ENCODE results near the gene USH2A. TPM values are rescaled to one million over a fixed set of nuclear protein-coding genes. Genes with fewer than 3 reads are reported as not detected.
A peak's percentile ranks its signal among the peaks of the same experiment; 100 is the strongest.

The USH2A gene
- total and polyA plus RNA-seq, 2 experiments from 2014 or later = 0.24 TPM; not detected in 1

GRCh38 chr1:215669806-215670491 is 753.3 kb downstream of the USH2A start:
- DNase-seq (ENCODE audit: low read depth in 1 of 2, low spot score in 1 of 2) = no peak
- Histone ChIP-seq H3K4me1 (ENCODE audit: low read depth) (no peaks in the 10 kb centered on the region), H3K27ac (no peak overlapping the region), H3K9me3 (ENCODE audit: low read depth) (no peaks in the 10 kb centered on the region), H3K4me3 (no peak overlapping the region), H3K27me3 (no peaks in the 10 kb centered on the region), H3K36me3 (no peaks in the 10 kb centered on the region)
- TF ChIP-seq CTCF (IDR thresholded peaks at IDR 0.05; ENCODE audit: low read depth, low read length) = no peak

- Histone ChIP-seq H3K4me3 (no peak overlapping the region), H3K27me3 (no peaks in the 10 kb centered on the region), H3K9me3 (ENCODE audit: low read depth) (no peaks in the 10 kb centered on the region), H3K27ac (no peak overlapping the region), H3K4me1 (ENCODE audit: low read depth) (no peaks in the 10 kb centered on the region), H3K36me3 (no peaks in the 10 kb centered on the region)
- TF ChIP-seq CTCF (IDR thresholded peaks at IDR 0.05; ENCODE audit: low read depth, low read length) = no peak
- no peak for DNase-seq (ENCODE audit: low read depth in 1 of 2, low spot score in 1 of 2)
Observed at GRCh38 chr1:215667761-215668160, 755.5 kb downstream of the USH2A start.

GRCh38 chr1:215665215-215665614 is 758.0 kb downstream of the USH2A start:
- Histone ChIP-seq H3K4me3 (no peak overlapping the region), H3K36me3 (no peaks in the 10 kb centered on the region), H3K27me3 (no peaks in the 10 kb centered on the region), H3K27ac (no peak overlapping the region), H3K9me3 (ENCODE audit: low read depth) (no peaks in the 10 kb centered on the region), H3K4me1 (ENCODE audit: low read depth) (no peaks in the 10 kb centered on the region)
- peak in 1 of 2 donors; percentile 65 for DNase-seq (ENCODE audit: low read depth in 1 of 2, low spot score in 1 of 2)
- TF ChIP-seq CTCF (IDR thresholded peaks at IDR 0.05; ENCODE audit: low read depth, low read length) = no peak

- DNase-seq (ENCODE audit: low read depth in 1 of 2, low spot score in 1 of 2) = no peak
- no peak for TF ChIP-seq CTCF (IDR thresholded peaks at IDR 0.05; ENCODE audit: low read depth, low read length)
- Histone ChIP-seq H3K9me3 (ENCODE audit: low read depth) (no peaks in the 10 kb centered on the region), H3K27me3 (no peaks in the 10 kb centered on the region), H3K36me3 (no peaks in the 10 kb centered on the region), H3K4me1 (ENCODE audit: low read depth) (no peaks in the 10 kb centered on the region), H3K4me3 (no peak overlapping the region), H3K27ac (no peak overlapping the region)
Observed at GRCh38 chr1:215661033-215661432, 762.2 kb downstream of the USH2A start.

GRCh38 chr1:215660259-215660658 is 763.0 kb downstream of the USH2A start:
- no peak for TF ChIP-seq CTCF (IDR thresholded peaks at IDR 0.05; ENCODE audit: low read depth, low read length)
- no peaks in the 10 kb centered on the region for H3K36me3 ChIP-seq
- no peak overlapping the region for H3K27ac ChIP-seq
- H3K4me1 ChIP-seq (ENCODE audit: low read depth) = no peaks in the 10 kb centered on the region
- DNase-seq (ENCODE audit: low read depth in 1 of 2, low spot score in 1 of 2) = no peak
- H3K27me3 ChIP-seq = no peaks in the 10 kb centered on the region
- no peak overlapping the region for H3K4me3 ChIP-seq
- no peaks in the 10 kb centered on the region for H3K9me3 ChIP-seq (ENCODE audit: low read depth)
